ENCODE measurements around the gene MRAP.

MRAP gene

DNA sequence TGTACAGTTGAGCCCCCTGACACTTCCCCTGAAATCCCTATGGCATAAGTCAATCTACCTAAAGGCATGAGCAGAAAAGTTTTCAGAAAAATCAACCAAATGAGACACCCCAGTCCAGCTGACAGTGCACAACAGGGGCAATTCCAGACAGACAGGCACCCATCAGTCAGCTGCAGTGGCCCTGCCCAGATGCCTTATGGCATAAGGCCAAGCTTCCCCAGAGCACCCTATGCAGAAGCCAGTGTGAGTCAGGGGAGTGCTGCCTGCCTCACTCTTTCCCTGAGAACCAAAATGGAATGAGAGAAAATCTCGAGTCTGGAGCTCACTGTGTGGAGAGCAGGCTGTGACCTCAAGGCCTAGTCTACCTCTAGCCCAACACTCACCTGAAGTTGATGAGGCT is 38.1 kb downstream of the MRAP start:
- no peak for DNase-seq (ENCODE audit: insufficient read length, low spot score)
- FAIRE-seq = no peak
- TF ChIP-seq CTCF (IDR thresholded peaks at IDR 0.05; ENCODE audit: insufficient read depth, missing control alignments) = no peak

GRCh38 chr21:32337206-32337605 is 38.6 kb downstream of the MRAP start:
- DNase-seq (ENCODE audit: insufficient read length, low spot score) = no peak
- no peak for FAIRE-seq
- TF ChIP-seq CTCF (IDR thresholded peaks at IDR 0.05; ENCODE audit: insufficient read depth, missing control alignments) = no peak

- DNase-seq (ENCODE audit: insufficient read length, low spot score) (no peak), FAIRE-seq (no peak)
- no peak for TF ChIP-seq CTCF (IDR thresholded peaks at IDR 0.05; ENCODE audit: insufficient read depth, missing control alignments)
Measured at GRCh38 chr21:32338209-32338921, 39.7 kb downstream of the MRAP start.

GRCh38 chr21:32340863-32341848 is 42.5 kb downstream of the MRAP start:
- FAIRE-seq (no peak), DNase-seq (ENCODE audit: insufficient read length, low spot score) (no peak)
- TF ChIP-seq CTCF (IDR thresholded peaks at IDR 0.05; ENCODE audit: insufficient read depth, missing control alignments) = no peak

- FAIRE-seq (no peak), DNase-seq (ENCODE audit: insufficient read length, low spot score) (no peak)
- no peak for TF ChIP-seq CTCF (IDR thresholded peaks at IDR 0.05; ENCODE audit: insufficient read depth, missing control alignments)
Measured at GRCh38 chr21:32346951-32347350, 48.3 kb downstream of the MRAP start.

DNA sequence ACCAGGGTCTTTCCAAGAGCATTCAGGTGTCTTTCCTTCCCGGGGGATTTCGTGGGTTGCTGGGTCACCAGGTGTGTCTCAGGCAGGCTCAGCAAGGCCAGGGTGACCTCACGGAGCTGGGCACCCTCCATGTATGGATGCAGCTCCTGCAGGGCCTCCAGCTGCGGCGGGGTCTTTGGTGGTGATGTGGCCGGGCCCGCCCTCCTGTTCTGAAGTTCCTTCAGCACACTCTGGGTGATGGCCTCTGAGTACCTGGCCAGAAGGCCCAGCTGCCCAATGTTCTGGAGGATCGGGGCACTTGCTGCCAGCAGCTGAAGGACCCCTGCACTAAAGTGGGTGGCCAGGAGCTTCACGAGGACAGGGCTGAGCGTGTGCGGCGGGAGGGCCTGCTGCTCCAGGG is 48.7 kb downstream of the MRAP start:
- no peak for TF ChIP-seq CTCF (IDR thresholded peaks at IDR 0.05; ENCODE audit: insufficient read depth, missing control alignments)
- FAIRE-seq (no peak), DNase-seq (ENCODE audit: insufficient read length, low spot score) (no peak)
